Uterus (tissue), 2 donors: Measurements from ENCODE around the gene RPS17.
"Not testable (repeated sequence)": the region's sequence is repeated elsewhere in the genome, so short reads cannot be mapped to it uniquely, and the experiment has no call there.

ENCODE experiments used
- CTCF ChIP-seq, 4 experiments: fragments of 200-600 bp in 2 of 4; fragments of 450-650 bp in 2 of 4; sonication (generic) in 2 of 4; IDR thresholded peaks; one replicate each; pipeline ENCODE4 v1.5.1; 2016 to 2019; ENCODE audit warnings: antibody characterized with exemption in 4 of 4, mild to moderate bottlenecking in 2 of 4, moderate library complexity in 1 of 4
- POLR2A ChIP-seq, 2 donors: fragments of 450-650 bp; IDR thresholded peaks; one replicate each; pipeline ENCODE4 v1.6.1; 2016; ENCODE audit warnings: antibody characterized with exemption in 2 of 2, mild to moderate bottlenecking in 1 of 2, moderate library complexity in 1 of 2

- not testable (repeated sequence) for TF ChIP-seq CTCF, POLR2A (IDR thresholded peaks at IDR 0.05)
These were observed 37.4 kb downstream of the RPS17 start for GRCh38 chr15:82502700-82503339.
